CD4-positive, alpha-beta T cell treated with Interleukin-17A for 4 hours (primary cell): ENCODE measurements around the gene SERPINB12.

ENCODE experiments used
- DNase-seq: peaks from one replicate; pipeline ENCODE4 v3.0.0-alpha.2; 2020; ENCODE audit warnings: mixed read lengths

Gene SERPINB12

GRCh38 chr18:63604791-63605567 is 62.8 kb downstream of the SERPINB12 start:
- no peak for DNase-seq

- DNase-seq = no peak
Observed at GRCh38 chr18:63606526-63606925, 64.4 kb downstream of the SERPINB12 start.

DNA sequence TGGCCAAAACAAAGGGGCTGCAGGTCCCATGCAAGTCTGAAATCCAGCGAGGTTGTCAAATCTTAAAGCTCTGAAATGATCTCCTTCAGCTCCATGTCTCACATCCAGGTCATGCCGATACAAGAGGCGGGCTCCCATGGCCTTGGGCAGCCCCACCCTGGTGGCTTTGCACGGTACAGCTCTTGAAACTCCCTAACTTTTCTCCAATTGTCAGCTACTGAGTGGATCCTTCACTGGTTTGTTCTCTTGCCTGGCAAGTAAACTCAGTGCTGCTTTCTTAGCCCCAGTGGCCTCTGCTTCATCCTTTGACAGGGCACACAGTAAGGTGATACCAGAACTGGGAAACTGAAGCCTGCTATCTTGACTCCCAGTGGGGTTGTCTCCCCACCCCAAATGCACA is 71.3 kb downstream of the SERPINB12 start:
- DNase-seq = no peak

GRCh38 chr18:63617049-63617914 is 75.1 kb downstream of the SERPINB12 start:
- DNase-seq = no peak

GRCh38 chr18:63617915-63618234 is 75.7 kb downstream of the SERPINB12 start:
- no peak for DNase-seq
